ENCODE measurements around the gene GATAD1.
"Not testable (repeated sequence)": the region's sequence is repeated elsewhere in the genome, so short reads cannot be mapped to it uniquely, and the experiment has no call there.

The GATAD1 gene

DNA sequence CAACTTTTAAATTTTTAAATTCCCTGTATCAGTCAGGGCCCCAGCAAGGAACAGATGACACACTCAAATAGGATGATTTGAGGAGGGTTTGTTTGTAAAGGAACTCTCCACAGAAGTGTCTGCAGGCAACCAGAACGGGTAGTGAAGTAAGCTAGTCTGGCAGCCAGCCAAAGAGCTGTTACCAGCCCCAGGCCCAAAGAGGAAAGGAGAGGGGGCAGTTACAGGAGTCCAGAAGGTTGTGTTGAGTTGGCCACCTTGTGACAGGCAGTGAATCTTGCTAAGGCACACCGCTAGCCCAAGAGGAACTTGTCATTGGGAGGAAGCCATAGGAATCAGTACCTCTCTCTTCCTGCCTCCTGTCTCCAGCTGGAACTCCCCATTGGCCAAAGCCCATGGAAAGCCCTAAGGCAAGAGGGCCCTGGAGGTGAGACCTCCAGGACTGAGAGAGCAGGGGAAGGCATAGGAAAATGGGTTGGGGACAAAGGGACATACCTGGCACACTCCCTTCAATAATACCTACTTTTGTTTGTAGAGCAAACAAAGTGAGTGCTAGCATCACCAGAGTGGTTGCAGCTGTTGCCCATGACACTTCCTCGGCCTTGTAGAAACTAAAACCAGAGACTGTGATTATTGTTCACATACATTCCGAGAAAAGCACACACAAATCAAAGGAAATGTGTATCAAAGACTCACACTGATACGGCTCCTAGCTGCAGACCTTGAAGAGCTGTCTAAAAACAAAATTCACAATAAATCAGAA is 25.4 kb upstream of the GATAD1 start:
- Histone ChIP-seq H3K9me3 (ENCODE audit: control insufficient read depth, low read length) (no peaks in the 10 kb centered on the region), H3K36me3 (ENCODE audit: control insufficient read depth, insufficient read depth, low read length) (no peaks in the 10 kb centered on the region), H3K9ac (ENCODE audit: low read length) (no peak overlapping the region), H3K4me3 (ENCODE audit: low read length) (no peak overlapping the region), H3K4me1 (ENCODE audit: control insufficient read depth, insufficient read depth, low read length) (peaks cover 12% of the 10 kb centered on the region), H3K27me3 (ENCODE audit: control insufficient read depth, insufficient read depth, low read length) (peaks cover 9% of the 10 kb centered on the region)

DNA sequence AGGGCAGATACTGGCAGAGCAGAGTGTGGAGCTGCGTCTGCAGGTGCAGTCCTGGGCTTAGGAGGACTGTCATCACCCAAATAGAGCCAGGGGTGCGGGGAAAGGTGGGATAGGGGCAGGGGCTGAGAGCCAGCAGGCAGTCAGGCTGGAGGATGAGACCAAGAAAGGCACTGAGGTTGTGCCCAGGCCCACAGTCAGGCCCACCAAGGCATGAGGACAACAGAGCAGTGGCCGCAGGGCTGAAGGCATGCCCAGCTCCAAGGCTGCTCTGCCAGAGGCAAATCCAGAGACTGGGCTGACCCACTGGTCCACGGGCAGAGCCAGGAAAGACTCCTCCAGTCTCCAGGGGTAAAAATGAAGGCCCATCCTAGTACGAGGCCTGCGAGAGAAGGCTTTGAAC is 24.4 kb upstream of the GATAD1 start:
- Histone ChIP-seq H3K36me3 (ENCODE audit: control insufficient read depth, insufficient read depth, low read length) (no peaks in the 10 kb centered on the region), H3K9me3 (ENCODE audit: control insufficient read depth, low read length) (no peaks in the 10 kb centered on the region), H3K4me3 (ENCODE audit: low read length) (no peak overlapping the region), H3K9ac (ENCODE audit: low read length) (no peak overlapping the region), H3K27me3 (ENCODE audit: control insufficient read depth, insufficient read depth, low read length) (peaks cover 9% of the 10 kb centered on the region), H3K4me1 (ENCODE audit: control insufficient read depth, insufficient read depth, low read length) (peaks cover 12% of the 10 kb centered on the region)

DNA sequence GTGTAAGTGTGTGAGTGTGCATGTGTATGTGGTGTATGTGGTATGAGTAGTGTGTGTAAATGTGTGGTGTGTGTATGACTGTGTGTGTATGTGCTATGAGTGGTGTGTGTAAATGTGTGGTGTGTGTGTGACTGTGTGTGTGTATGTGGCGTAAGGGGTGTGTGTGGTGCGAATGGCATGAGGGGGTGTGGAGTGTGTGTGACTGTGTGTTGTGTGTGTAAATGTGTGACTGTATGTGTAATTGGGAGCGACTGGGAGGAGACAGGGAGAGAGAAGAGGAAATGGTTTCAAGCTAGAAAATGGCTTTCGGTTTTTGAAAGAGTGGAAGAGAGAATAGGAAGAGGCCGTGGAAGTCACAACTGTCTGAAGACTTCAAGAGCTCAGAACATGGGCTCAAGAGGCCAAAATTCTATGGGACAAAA is 23.6 kb upstream of the GATAD1 start:
- H3K4me3 ChIP-seq (ENCODE audit: low read length), result no peak overlapping the region
- H3K4me1 ChIP-seq (ENCODE audit: control insufficient read depth, insufficient read depth, low read length), result peaks cover 12% of the 10 kb centered on the region
- H3K9ac ChIP-seq (ENCODE audit: low read length), result no peak overlapping the region
- H3K9me3 ChIP-seq (ENCODE audit: control insufficient read depth, low read length), result no peaks in the 10 kb centered on the region
- H3K27me3 ChIP-seq (ENCODE audit: control insufficient read depth, insufficient read depth, low read length), result peaks cover 9% of the 10 kb centered on the region
- H3K36me3 ChIP-seq (ENCODE audit: control insufficient read depth, insufficient read depth, low read length), result no peaks in the 10 kb centered on the region

DNA sequence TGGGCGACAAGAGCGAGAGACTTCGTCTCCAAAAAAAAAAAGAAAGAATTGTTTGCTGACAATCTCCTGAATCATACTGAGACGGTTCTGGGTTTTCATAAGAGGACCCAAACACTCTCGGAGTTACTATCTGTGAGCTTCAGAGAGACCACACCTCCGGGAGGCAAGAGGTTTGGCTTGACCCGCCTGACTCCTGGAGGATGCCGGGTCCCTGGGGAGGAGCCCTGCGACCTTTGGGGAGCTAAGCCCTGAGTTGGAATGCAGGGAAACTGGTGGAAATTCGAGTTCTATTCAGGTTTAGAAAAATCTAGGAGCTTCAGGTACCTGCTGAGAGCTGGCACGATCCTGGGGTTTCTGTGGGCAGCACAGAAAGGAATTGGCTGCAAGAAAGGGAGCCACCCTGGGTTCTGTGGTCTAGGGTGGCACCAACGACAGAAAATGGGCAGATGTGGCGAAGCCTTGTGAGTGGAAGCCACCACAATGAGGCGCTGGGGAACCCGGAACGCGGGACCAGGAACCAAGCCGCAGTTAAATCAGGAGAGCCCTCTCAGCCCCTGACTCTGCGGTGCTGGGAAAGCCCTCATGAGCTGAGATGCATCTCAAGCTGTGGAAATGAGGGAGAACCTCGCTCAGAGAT is 21.9 kb upstream of the GATAD1 start:
- Histone ChIP-seq H3K9me3 (ENCODE audit: control insufficient read depth, low read length) (no peaks in the 10 kb centered on the region), H3K9ac (ENCODE audit: low read length) (peak overlapping the region; percentile 24), H3K4me3 (ENCODE audit: low read length) (no peak overlapping the region), H3K36me3 (ENCODE audit: control insufficient read depth, insufficient read depth, low read length) (no peaks in the 10 kb centered on the region), H3K27me3 (ENCODE audit: control insufficient read depth, insufficient read depth, low read length) (peaks cover 9% of the 10 kb centered on the region), H3K4me1 (ENCODE audit: control insufficient read depth, insufficient read depth, low read length) (peaks cover 12% of the 10 kb centered on the region)

DNA sequence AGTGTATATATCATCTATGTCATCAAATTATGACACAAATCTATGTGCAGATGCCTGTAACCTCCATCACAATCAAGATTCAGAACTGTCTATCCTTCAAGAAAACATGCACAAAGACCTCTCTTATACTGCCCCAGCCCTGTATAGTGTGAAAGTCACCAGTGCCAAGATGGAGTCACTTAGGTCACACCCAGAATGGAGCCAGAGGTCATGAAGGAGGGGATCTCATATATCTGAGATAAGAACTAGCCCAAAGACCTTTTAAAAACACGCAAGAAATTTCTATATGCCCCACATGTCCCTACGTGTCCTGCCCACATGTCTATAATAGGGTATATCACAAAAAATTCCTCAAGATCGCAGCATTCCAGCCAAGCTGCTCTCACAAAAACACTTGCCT is 20.1 kb upstream of the GATAD1 start:
- Histone ChIP-seq H3K9me3 (ENCODE audit: control insufficient read depth, low read length) (no peaks in the 10 kb centered on the region), H3K36me3 (ENCODE audit: control insufficient read depth, insufficient read depth, low read length) (no peaks in the 10 kb centered on the region), H3K4me3 (ENCODE audit: low read length) (no peak overlapping the region), H3K9ac (ENCODE audit: low read length) (no peak overlapping the region), H3K4me1 (ENCODE audit: control insufficient read depth, insufficient read depth, low read length) (peaks cover 4% of the 10 kb centered on the region), H3K27me3 (ENCODE audit: control insufficient read depth, insufficient read depth, low read length) (peaks cover 9% of the 10 kb centered on the region)

DNA sequence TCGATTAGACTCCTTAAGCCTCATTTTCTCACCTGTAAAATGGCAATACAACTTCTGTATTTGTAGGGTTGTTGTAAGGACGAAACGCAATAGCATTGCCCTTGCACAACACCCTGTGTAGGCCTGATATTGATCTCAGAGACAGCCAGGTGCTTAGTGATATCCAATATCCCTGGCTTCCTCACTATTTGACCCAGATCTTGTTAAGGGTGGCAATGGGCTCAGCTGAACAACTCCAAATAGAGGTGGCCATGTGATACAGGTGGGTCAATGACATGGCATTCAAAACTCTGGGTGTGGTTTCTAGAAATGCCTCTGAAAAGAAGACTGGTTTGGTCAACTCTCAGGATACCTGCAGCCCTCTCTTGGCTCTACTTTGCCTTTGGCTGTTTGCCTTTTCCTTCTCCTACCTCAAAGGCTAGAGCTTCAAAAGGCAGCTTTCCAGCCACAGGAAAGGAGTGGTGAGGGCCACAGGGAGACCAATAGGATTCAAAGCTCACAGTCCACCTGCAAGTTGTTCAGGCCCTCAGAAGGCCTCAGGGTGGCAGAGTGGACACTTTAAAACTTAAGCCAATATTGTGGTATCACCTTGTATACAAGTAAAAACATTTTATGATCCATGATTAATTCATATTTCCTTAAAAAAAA is 14.9 kb upstream of the GATAD1 start:
- no peaks in the 10 kb centered on the region for H3K4me1 ChIP-seq (ENCODE audit: control insufficient read depth, insufficient read depth, low read length)
- no peak overlapping the region for H3K9ac ChIP-seq (ENCODE audit: low read length)
- no peak overlapping the region for H3K4me3 ChIP-seq (ENCODE audit: low read length)
- no peaks in the 10 kb centered on the region for H3K36me3 ChIP-seq (ENCODE audit: control insufficient read depth, insufficient read depth, low read length)
- no peaks in the 10 kb centered on the region for H3K27me3 ChIP-seq (ENCODE audit: control insufficient read depth, insufficient read depth, low read length)
- no peaks in the 10 kb centered on the region for H3K9me3 ChIP-seq (ENCODE audit: control insufficient read depth, low read length)

DNA sequence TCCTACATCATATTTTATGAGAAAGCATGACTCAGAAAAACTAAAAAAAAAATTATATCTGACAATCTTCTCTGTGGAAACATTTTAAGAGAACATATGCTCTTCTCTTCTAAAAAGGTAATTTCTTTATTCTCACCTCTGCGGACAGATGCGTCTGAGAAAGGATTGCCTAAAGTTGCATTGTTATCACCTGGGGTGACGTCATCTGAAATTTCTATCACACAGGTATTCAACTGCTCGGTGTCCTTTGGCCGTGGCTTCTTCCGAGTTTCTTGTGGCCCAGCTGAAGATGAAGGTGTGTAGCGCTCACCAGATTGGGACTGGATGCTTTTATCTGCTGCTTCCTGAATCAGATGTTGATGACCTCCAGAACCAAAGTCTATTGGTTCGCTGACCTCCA is 14.3 kb upstream of the GATAD1 start:
- Histone ChIP-seq H3K9ac (ENCODE audit: low read length) (no peak overlapping the region), H3K9me3 (ENCODE audit: control insufficient read depth, low read length) (no peaks in the 10 kb centered on the region), H3K36me3 (ENCODE audit: control insufficient read depth, insufficient read depth, low read length) (no peaks in the 10 kb centered on the region), H3K27me3 (ENCODE audit: control insufficient read depth, insufficient read depth, low read length) (no peaks in the 10 kb centered on the region), H3K4me1 (ENCODE audit: control insufficient read depth, insufficient read depth, low read length) (no peaks in the 10 kb centered on the region), H3K4me3 (ENCODE audit: low read length) (no peak overlapping the region)

DNA sequence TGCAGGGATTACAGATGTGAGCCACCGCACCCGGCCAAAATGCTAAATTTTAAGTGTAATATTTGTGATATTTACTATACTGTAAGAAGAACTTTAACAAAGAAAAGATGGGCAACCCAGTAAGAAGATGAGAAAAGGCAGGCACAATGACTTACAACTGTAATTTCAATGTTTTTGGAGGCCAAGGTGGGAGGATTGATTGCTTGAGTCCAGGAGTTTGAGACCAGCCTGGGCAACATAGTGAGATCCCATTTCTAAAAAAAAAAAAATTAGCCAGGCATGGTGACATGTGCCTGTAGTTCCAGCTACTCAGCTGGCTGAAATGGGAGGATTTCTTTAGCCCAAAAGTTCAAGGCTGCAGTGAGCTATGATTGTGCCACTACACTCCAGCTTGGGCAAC is 11.7 kb upstream of the GATAD1 start:
- H3K27me3 ChIP-seq (ENCODE audit: control insufficient read depth, insufficient read depth, low read length), result no peaks in the 10 kb centered on the region
- H3K9ac ChIP-seq (ENCODE audit: low read length), result no peak overlapping the region
- H3K4me3 ChIP-seq (ENCODE audit: low read length), result no peak overlapping the region
- H3K9me3 ChIP-seq (ENCODE audit: control insufficient read depth, low read length), result no peaks in the 10 kb centered on the region
- H3K4me1 ChIP-seq (ENCODE audit: control insufficient read depth, insufficient read depth, low read length), result no peaks in the 10 kb centered on the region
- no peaks in the 10 kb centered on the region for H3K36me3 ChIP-seq (ENCODE audit: control insufficient read depth, insufficient read depth, low read length)

DNA sequence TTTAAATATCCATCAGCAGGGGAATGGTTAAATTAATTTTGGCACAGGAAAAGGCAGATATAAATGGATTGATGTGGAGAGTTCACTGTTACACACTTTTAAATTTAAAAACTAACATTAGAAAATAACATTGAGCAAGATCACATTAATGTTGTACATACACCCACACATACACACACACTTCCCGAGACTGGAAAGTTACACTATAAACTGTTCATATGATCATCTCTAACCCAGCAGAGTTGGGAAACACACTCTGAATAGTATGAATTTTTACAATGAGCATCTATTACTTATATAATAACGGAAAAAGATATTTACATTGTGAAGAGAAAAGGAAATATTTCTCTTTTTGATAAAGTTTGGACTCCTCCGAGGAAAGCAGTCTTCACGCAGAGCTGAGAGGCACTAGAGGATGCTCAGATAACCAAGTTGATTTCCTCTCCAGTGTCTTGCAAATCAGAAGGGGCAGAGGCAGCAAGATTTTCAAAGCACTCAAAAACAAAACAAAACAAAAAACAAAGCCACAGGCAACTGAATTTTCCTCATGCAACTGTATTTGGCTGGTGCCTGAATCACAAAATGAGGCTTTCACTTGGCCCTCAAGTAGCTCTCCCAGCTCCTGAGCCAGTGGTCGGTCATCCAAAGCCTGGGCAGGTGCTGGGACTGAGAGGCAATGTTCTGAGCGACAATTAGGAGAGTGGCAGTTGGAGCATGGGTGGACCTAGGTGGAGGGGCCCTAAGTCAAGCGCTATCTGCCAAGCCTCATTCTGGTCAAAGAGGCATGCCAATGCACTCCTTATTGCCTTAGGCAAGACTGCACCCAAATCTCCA is 10.5 kb upstream of the GATAD1 start:
- no peaks in the 10 kb centered on the region for H3K27me3 ChIP-seq (ENCODE audit: control insufficient read depth, insufficient read depth, low read length)

DNA sequence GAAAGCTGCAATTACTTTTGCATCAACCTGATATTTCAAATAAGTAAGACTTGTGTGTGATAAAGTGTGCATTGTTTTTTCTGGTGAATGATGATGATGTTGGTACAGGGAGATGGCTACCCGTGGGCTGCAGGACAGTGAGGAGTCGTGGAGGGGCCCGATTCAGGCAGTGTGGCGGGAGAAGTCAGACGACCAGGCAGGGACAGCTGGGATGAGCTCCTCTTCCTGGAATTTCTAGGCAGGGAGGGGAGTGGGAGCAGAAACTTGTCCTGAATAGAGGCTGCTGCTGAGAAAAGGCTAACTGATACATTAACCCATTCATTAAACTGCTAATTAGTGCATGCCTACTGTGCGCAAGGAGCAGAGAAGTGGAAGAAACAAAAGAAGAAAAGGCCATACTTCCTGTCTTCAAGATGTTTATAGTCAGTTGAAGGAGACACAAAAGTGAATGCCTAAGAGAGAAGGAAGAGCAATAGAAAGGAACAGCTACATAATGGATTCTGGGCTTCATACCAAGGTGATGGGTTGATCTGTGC is 9.3 kb upstream of the GATAD1 start:
- no peak overlapping the region for H3K4me3 ChIP-seq (ENCODE audit: low read length)
- H3K36me3 ChIP-seq (ENCODE audit: control insufficient read depth, insufficient read depth, low read length), result no peaks in the 10 kb centered on the region

More for the DNA sequence above, 10.5 kb upstream of the GATAD1 start:
- H3K4me3 ChIP-seq (ENCODE audit: low read length), result no peak overlapping the region
- H3K4me1 ChIP-seq (ENCODE audit: control insufficient read depth, insufficient read depth, low read length), result no peaks in the 10 kb centered on the region
- H3K9me3 ChIP-seq (ENCODE audit: control insufficient read depth, low read length), result no peaks in the 10 kb centered on the region
- no peaks in the 10 kb centered on the region for H3K36me3 ChIP-seq (ENCODE audit: control insufficient read depth, insufficient read depth, low read length)
- no peak overlapping the region for H3K9ac ChIP-seq (ENCODE audit: low read length)

DNA sequence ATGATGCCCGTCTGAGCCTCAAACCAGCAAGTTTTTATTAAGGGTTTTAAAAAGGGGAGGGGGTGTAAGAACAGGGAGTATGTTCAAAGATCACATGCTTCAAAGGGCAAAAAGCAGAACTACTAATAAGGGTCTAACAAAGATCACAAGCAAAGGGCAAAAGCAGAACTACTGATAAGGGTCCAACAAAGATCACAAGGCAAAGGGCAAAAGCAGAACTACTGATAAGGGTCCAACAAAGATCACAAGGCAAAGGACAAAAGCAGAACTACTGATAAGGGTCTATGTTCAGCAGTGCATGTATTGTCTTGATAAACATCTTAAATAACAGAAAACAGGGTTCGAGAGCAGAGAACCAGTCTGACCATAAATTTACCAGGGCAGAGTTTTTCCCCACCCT is 4.6 kb upstream of the GATAD1 start:
- H3K27me3 ChIP-seq (ENCODE audit: control insufficient read depth, insufficient read depth, low read length); H3K9me3 ChIP-seq (ENCODE audit: control insufficient read depth, low read length); H3K4me1 ChIP-seq (ENCODE audit: control insufficient read depth, insufficient read depth, low read length); H3K9ac ChIP-seq (ENCODE audit: low read length); H3K4me3 ChIP-seq (ENCODE audit: low read length); H3K36me3 ChIP-seq (ENCODE audit: control insufficient read depth, insufficient read depth, low read length): not testable (repeated sequence)

More for the DNA sequence above, 9.3 kb upstream of the GATAD1 start:
- H3K9ac ChIP-seq (ENCODE audit: low read length), result no peak overlapping the region
- no peaks in the 10 kb centered on the region for H3K9me3 ChIP-seq (ENCODE audit: control insufficient read depth, low read length)
- no peaks in the 10 kb centered on the region for H3K27me3 ChIP-seq (ENCODE audit: control insufficient read depth, insufficient read depth, low read length)
- no peaks in the 10 kb centered on the region for H3K4me1 ChIP-seq (ENCODE audit: control insufficient read depth, insufficient read depth, low read length)
